SU-DHL-6 (cell line): ENCODE results near the gene CCDC17.

Source experiments
- H2AFZ ChIP-seq: fragments of 200-600 bp; sonication (generic); 2 replicates; pipeline ENCODE4 v1.6.1; 2014; ENCODE audit warnings: low read depth, mild to moderate bottlenecking, moderate library complexity, mixed read lengths, antibody characterized with exemption, low read length; ENCODE audit not compliant: severe bottlenecking
- H3F3A ChIP-seq: fragments of 200-600 bp; shearing (Covaris generic); 2 replicates; pipeline ENCODE4 v1.6.0; 2016; ENCODE audit warnings: antibody characterized with exemption, mild to moderate bottlenecking; ENCODE audit not compliant: insufficient read depth
- H3K27ac ChIP-seq: fragments of 200-600 bp; sonication (generic); 2 replicates; pipeline ENCODE4 v1.5.1; 2016; ENCODE audit warnings: low read depth, mild to moderate bottlenecking, low read length, moderate library complexity, mixed read lengths
- H3K27me3 ChIP-seq: fragments of 200-600 bp; sonication (generic), shearing (Covaris generic); 2 replicates; pipeline ENCODE4 v1.6.0; 2014; ENCODE audit warnings: mild to moderate bottlenecking, low read length
- H3K36me3 ChIP-seq: fragments of 200-600 bp; sonication (generic); 2 replicates; pipeline ENCODE4 v1.6.1; 2014; ENCODE audit warnings: mild to moderate bottlenecking, low read length, mixed read lengths
- H3K4me2 ChIP-seq: fragments of 300-600, 200-600 bp; shearing (Covaris generic), sonication (generic); 2 replicates; pipeline ENCODE4 v1.6.0; 2014; ENCODE audit warnings: low read length, low read depth, mild to moderate bottlenecking; ENCODE audit not compliant: poor library complexity, severe bottlenecking
- H3K4me3 ChIP-seq: fragments of 200-600 bp; sonication (generic); 2 replicates; pipeline ENCODE4 v1.5.1; 2014; ENCODE audit warnings: antibody characterized with exemption, low read length, mild to moderate bottlenecking, mixed read lengths; ENCODE audit not compliant: insufficient read depth, poor library complexity, severe bottlenecking
- H3K79me2 ChIP-seq: fragments of 200-600 bp; sonication (generic); 2 replicates; pipeline ENCODE4 v1.6.1; 2014; ENCODE audit warnings: mild to moderate bottlenecking, low read length, moderate library complexity; ENCODE audit not compliant: insufficient read depth
- H3K9ac ChIP-seq: fragments of 200-600 bp; sonication (generic); 2 replicates; pipeline ENCODE4 v1.7.0; 2014; ENCODE audit warnings: mild to moderate bottlenecking, low read length
- H3K9me2 ChIP-seq: fragments of 200-600 bp; sonication (generic); replicated peaks from 2 replicates; pipeline ENCODE4 v1.6.1; 2014; ENCODE audit warnings: low read length; ENCODE audit not compliant: insufficient read depth
- H3K9me3 ChIP-seq: fragments of 200-600 bp; sonication (generic); 2 replicates; pipeline ENCODE4 v1.6.1; 2014; ENCODE audit warnings: low read length, mixed read lengths; ENCODE audit not compliant: insufficient read depth
- H4K20me1 ChIP-seq: fragments of 200-600 bp; sonication (generic); 2 replicates; pipeline ENCODE4 v1.6.1; 2014; ENCODE audit warnings: low read depth, mild to moderate bottlenecking, antibody characterized with exemption, low read length, moderate library complexity, mixed read lengths
- CTCF ChIP-seq: fragments of 200-600 bp; sonication (generic); IDR thresholded peaks from one replicate; pipeline ENCODE4 v1.5.1; 2017; ENCODE audit warnings: antibody characterized with exemption, mild to moderate bottlenecking, low read length, moderate library complexity; ENCODE audit not compliant: insufficient read depth, poor library complexity, severe bottlenecking
- EZH2phosphoT487 ChIP-seq: fragments of 200-600 bp; sonication (generic), shearing (Covaris generic); conservative IDR thresholded peaks from 2 replicates; pipeline ENCODE4 v1.6.1; 2018; ENCODE audit warnings: mild to moderate bottlenecking, antibody characterized with exemption, low read length, moderate library complexity, mixed read lengths

CCDC17 gene

GRCh38 chr1:45620588-45621500, 3.0 kb downstream of the CCDC17 start:
- H3F3A ChIP-seq: peaks cover 42% of the 10 kb centered on the region
- TF ChIP-seq EZH2phosphoT487 (no peak), CTCF (no peak)
- H3K27ac ChIP-seq: peak overlapping the region; percentile 28; the same call in 1 of the 2 replicates
- no peaks in the 10 kb centered on the region for H3K27me3 ChIP-seq
- no peaks in the 10 kb centered on the region for H3K9me3 ChIP-seq
- no peak overlapping the region for H3K9ac ChIP-seq
- H3K4me3 ChIP-seq: no peak overlapping the region
- no peak overlapping the region for H2AFZ ChIP-seq
- H4K20me1 ChIP-seq: no peaks in the 10 kb centered on the region
- H3K36me3 ChIP-seq: peaks cover 22% of the 10 kb centered on the region
- H3K79me2 ChIP-seq: no peaks in the 10 kb centered on the region
- H3K4me2 ChIP-seq: no peak overlapping the region
- H3K9me2 ChIP-seq: no peaks in the 10 kb centered on the region

GRCh38 chr1:45619149-45619921, 4.5 kb downstream of the CCDC17 start:
- H3K9ac ChIP-seq: no peak overlapping the region
- H3K36me3 ChIP-seq: peaks cover 33% of the 10 kb centered on the region
- no peak overlapping the region for H3K4me2 ChIP-seq
- peaks cover 48% of the 10 kb centered on the region for H3F3A ChIP-seq
- H4K20me1 ChIP-seq: no peaks in the 10 kb centered on the region
- H3K4me3 ChIP-seq: no peak overlapping the region
- no peaks in the 10 kb centered on the region for H3K9me2 ChIP-seq
- no peak overlapping the region for H3K27ac ChIP-seq
- no peak for TF ChIP-seq EZH2phosphoT487
- TF ChIP-seq CTCF: no peak
- H2AFZ ChIP-seq: no peak overlapping the region
- H3K79me2 ChIP-seq: no peaks in the 10 kb centered on the region
- no peaks in the 10 kb centered on the region for H3K27me3 ChIP-seq
- H3K9me3 ChIP-seq: no peaks in the 10 kb centered on the region

GRCh38 chr1:45617618-45618017, 6.2 kb downstream of the CCDC17 start:
- Histone ChIP-seq H3K27ac (no peak overlapping the region), H3K9me2 (no peaks in the 10 kb centered on the region), H2AFZ (no peak overlapping the region), H3K36me3 (peaks cover 49% of the 10 kb centered on the region), H3K9me3 (no peaks in the 10 kb centered on the region), H3K9ac (no peak overlapping the region), H3K4me2 (no peak overlapping the region), H3F3A (peaks cover 63% of the 10 kb centered on the region), H4K20me1 (no peaks in the 10 kb centered on the region), H3K27me3 (no peaks in the 10 kb centered on the region), H3K4me3 (no peak overlapping the region), H3K79me2 (no peaks in the 10 kb centered on the region)
- no peak for TF ChIP-seq EZH2phosphoT487
- no peak for TF ChIP-seq CTCF
